ENCODE results near the gene ABR.
"Not testable (repeated sequence)": the region's sequence is repeated elsewhere in the genome, so short reads cannot be mapped to it uniquely, and the experiment has no call there.

The ABR gene

DNA sequence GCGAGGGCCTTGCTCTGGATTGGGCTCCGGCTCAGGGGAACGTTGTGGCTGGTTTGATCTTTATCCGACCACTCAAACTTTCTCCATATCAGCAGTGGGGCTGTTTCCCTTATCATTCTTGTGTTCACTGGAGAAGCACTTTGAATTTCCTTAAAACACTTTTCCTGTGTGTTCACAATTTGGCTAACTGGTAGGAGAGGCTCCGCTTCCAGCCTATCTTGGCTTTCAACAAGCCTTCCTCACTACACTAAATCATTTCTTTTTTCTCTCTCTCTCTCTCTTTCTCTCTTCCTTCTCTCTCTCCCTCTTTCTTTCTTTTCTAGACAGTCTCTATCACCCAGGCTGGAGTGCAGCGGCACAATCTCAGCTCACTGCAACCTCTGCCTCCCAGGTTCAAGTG is 43.0 kb downstream of the ABR start:
- Histone ChIP-seq H3K9me3 (ENCODE audit: low read length) (no peaks in the 10 kb centered on the region), H3K27ac (ENCODE audit: low read depth, low read length) (no peak overlapping the region), H3K9ac (ENCODE audit: low read length) (no peak overlapping the region), H3K4me3 (ENCODE audit: low read depth in 1 of 2, low read length in 2 of 2) (no peak overlapping the region), H3K4me1 (ENCODE audit: insufficient read depth, low read length) (no peaks in the 10 kb centered on the region), H3K36me3 (ENCODE audit: insufficient read depth, low read length) (no peaks in the 10 kb centered on the region), H3K27me3 (ENCODE audit: control insufficient read depth in 1 of 2, insufficient read depth in 2 of 2, low read length in 2 of 2) (no peaks in the 10 kb centered on the region)

DNA sequence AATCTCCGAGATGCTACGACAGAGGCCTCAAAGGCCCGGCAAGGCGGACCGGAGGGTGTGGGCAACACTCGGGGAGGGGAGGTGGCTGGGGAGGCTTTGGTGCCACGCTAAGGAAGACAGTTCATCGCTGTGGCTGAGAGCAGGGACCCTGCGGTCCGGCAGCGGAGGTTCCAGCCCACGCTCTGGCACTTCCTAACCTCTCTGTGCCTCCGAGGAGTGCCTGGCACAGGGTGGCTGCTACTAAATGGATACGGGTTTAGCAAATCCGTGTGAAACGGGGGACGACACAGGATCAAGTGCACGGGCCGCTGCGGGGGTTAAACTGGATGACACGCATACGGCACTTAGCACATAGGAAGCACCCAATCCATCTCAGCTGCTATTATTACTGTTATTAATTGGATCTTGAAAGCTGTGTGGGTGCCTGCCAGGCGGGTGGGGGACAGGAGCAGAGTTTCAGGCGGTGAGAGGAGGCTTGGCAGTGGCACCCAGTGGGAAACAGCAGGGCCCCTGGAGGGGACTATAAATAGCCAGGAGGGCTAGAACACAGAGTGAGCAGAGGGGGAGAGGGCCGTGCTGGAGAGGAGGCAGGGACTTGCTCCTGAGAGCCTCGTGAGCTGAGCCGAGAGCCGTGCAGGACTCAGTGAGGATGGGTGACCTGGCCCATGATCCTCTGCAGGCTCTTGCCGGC is 45.0 kb downstream of the ABR start:
- Histone ChIP-seq H3K36me3 (ENCODE audit: insufficient read depth, low read length) (no peaks in the 10 kb centered on the region), H3K27me3 (ENCODE audit: control insufficient read depth in 1 of 2, insufficient read depth in 2 of 2, low read length in 2 of 2) (no peaks in the 10 kb centered on the region), H3K4me1 (ENCODE audit: insufficient read depth, low read length) (no peaks in the 10 kb centered on the region), H3K4me3 (ENCODE audit: low read depth in 1 of 2, low read length in 2 of 2) (no peak overlapping the region), H3K9me3 (ENCODE audit: low read length) (no peaks in the 10 kb centered on the region), H3K9ac (ENCODE audit: low read length) (no peak overlapping the region), H3K27ac (ENCODE audit: low read depth, low read length) (no peak overlapping the region)

DNA sequence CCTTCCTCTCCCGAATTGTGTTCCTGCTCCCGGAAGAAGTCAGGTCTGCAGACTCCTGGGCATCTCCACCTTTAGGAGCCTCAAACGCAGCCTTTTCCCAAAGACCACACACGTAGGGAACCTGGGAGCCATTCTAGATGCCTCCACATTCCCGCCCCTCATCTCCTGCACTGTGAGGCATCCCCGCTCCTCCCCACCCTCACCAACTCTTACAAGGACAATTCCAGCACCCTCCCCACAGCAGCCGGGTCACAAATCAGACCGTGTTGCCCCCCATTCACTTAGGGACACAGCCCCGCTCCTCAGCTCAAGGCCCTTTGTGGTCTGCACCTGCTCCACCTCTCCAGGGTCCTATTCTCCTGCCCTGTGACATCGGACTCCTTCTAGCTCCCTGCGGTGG is 49.6 kb downstream of the ABR start:
- Histone ChIP-seq H3K4me3 (ENCODE audit: low read depth in 1 of 2, low read length in 2 of 2) (no peak overlapping the region), H3K36me3 (ENCODE audit: insufficient read depth, low read length) (no peaks in the 10 kb centered on the region), H3K4me1 (ENCODE audit: insufficient read depth, low read length) (no peaks in the 10 kb centered on the region), H3K27ac (ENCODE audit: low read depth, low read length) (no peak overlapping the region), H3K9me3 (ENCODE audit: low read length) (no peaks in the 10 kb centered on the region), H3K27me3 (ENCODE audit: control insufficient read depth in 1 of 2, insufficient read depth in 2 of 2, low read length in 2 of 2) (no peaks in the 10 kb centered on the region), H3K9ac (ENCODE audit: low read length) (no peak overlapping the region)

DNA sequence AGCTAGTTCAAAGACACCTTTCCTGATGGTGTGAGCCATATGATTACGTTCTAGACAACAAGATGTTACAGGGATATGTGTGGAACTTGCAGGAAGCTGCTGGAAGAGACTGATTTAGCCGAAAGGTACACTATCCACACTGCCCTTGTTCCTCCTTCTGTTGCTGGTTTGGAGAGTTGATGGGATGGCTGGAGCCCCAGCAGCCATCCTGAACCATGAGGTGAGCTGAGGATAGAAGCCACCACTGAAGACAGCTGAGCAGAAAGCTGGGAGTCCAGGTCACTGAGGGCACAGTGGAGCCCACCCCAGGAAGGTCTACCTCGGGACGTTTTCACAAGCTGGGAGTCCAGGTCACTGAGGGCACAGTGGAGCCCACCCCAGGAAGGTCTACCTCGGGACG is 51.3 kb downstream of the ABR start:
- H3K36me3 ChIP-seq (ENCODE audit: insufficient read depth, low read length); H3K4me1 ChIP-seq (ENCODE audit: insufficient read depth, low read length); H3K9ac ChIP-seq (ENCODE audit: low read length); H3K27me3 ChIP-seq (ENCODE audit: control insufficient read depth in 1 of 2, insufficient read depth in 2 of 2, low read length in 2 of 2); H3K27ac ChIP-seq (ENCODE audit: low read depth, low read length); H3K9me3 ChIP-seq (ENCODE audit: low read length); H3K4me3 ChIP-seq (ENCODE audit: low read depth in 1 of 2, low read length in 2 of 2): not testable (repeated sequence)

DNA sequence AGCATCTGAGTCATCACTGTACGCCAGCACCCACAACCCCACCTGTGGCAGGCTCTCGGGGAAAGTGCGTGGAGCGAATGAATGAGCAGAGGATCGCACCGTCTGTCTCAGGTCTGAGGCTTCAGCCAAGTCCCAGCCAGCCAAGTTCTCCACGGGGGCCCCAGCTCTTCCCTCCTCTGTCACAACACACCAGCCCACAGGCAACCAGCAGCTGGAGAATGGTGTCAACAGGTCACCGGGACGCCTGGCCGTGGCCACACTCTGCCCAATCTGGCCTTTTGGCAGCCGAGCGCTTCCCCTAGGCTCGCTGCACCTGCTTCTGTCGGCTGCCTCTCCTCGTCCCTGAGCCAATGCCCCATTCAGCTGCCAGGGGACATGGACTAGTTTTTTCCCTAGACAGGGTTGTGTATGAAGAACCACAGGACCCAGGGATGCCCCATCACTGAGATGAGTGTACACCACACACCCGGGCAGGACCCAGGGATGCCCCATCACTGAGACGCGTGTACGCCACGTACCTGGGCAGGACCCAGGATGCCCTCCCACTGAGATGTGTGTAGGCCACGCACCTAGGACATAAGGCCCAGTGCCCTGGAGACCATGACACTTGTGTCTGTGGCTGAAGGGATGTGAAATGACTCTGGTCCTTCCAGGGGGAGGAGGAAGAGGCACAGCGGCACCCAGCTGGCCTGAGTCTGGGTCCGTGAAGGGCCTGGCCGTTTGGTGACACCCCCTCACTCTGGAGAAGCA is 52.8 kb downstream of the ABR start:
- H3K9me3 ChIP-seq (ENCODE audit: low read length): no peaks in the 10 kb centered on the region
- H3K9ac ChIP-seq (ENCODE audit: low read length): no peak overlapping the region
- no peaks in the 10 kb centered on the region for H3K36me3 ChIP-seq (ENCODE audit: insufficient read depth, low read length)
- no peak overlapping the region for H3K27ac ChIP-seq (ENCODE audit: low read depth, low read length)
- peaks cover 15% of the 10 kb centered on the region for H3K4me1 ChIP-seq (ENCODE audit: insufficient read depth, low read length)
- no peak overlapping the region for H3K4me3 ChIP-seq (ENCODE audit: low read depth in 1 of 2, low read length in 2 of 2)
- no peaks in the 10 kb centered on the region for H3K27me3 ChIP-seq (ENCODE audit: control insufficient read depth in 1 of 2, insufficient read depth in 2 of 2, low read length in 2 of 2)

DNA sequence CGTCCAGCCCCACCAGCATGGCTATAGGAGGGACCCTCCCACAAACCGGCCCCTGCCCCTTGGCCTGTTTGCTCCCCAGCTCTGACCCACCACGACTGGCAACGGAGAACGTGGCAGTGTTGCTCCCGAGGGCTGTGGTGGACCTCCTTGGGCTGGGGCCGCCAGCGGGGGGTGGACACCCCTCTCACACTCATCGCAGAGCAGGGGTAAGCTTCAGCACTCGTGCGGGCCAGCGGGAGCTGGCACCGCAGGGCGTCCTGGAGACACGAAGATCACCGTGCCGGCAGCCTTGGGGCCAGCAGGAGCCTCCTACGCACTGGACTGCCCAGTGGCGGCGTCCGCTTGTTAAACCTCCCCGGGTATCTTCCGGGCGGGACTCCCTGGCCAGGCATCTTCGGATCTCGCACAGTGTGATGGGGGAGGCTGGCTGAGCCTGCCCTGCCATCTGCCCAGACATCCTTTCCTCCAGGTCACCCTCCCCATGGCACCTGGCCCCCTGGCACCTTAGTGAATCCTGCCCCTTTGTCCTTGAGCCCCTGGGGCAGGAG is 53.5 kb downstream of the ABR start:
- H3K9ac ChIP-seq (ENCODE audit: low read length): no peak overlapping the region
- H3K36me3 ChIP-seq (ENCODE audit: insufficient read depth, low read length): no peaks in the 10 kb centered on the region
- no peaks in the 10 kb centered on the region for H3K9me3 ChIP-seq (ENCODE audit: low read length)
- no peak overlapping the region for H3K27ac ChIP-seq (ENCODE audit: low read depth, low read length)
- H3K4me3 ChIP-seq (ENCODE audit: low read depth in 1 of 2, low read length in 2 of 2): no peak overlapping the region
- H3K27me3 ChIP-seq (ENCODE audit: control insufficient read depth in 1 of 2, insufficient read depth in 2 of 2, low read length in 2 of 2): no peaks in the 10 kb centered on the region
- H3K4me1 ChIP-seq (ENCODE audit: insufficient read depth, low read length): peaks cover 15% of the 10 kb centered on the region

DNA sequence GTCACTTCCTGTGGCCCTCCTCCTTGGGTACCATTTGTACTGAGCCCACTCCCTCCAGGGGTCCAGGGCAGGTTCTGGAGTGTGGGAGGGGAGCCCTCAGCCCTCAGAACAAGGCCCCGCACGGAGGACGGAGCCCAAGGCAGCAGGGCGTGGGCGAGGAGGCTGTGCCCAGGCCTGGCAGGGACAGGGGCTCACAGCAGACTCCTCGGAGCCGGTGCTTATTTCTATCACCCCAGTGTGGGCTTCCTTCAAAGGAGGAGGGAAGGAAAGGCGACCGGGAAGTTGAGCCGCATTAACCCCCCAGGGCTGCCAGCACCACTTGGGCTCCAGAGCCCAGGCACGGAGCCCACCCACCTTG is 54.0 kb downstream of the ABR start:
- no peak overlapping the region for H3K27ac ChIP-seq (ENCODE audit: low read depth, low read length)
- no peaks in the 10 kb centered on the region for H3K9me3 ChIP-seq (ENCODE audit: low read length)
- no peak overlapping the region for H3K9ac ChIP-seq (ENCODE audit: low read length)
- no peaks in the 10 kb centered on the region for H3K27me3 ChIP-seq (ENCODE audit: control insufficient read depth in 1 of 2, insufficient read depth in 2 of 2, low read length in 2 of 2)
- no peaks in the 10 kb centered on the region for H3K36me3 ChIP-seq (ENCODE audit: insufficient read depth, low read length)
- no peak overlapping the region for H3K4me3 ChIP-seq (ENCODE audit: low read depth in 1 of 2, low read length in 2 of 2)
- H3K4me1 ChIP-seq (ENCODE audit: insufficient read depth, low read length): peaks cover 15% of the 10 kb centered on the region

DNA sequence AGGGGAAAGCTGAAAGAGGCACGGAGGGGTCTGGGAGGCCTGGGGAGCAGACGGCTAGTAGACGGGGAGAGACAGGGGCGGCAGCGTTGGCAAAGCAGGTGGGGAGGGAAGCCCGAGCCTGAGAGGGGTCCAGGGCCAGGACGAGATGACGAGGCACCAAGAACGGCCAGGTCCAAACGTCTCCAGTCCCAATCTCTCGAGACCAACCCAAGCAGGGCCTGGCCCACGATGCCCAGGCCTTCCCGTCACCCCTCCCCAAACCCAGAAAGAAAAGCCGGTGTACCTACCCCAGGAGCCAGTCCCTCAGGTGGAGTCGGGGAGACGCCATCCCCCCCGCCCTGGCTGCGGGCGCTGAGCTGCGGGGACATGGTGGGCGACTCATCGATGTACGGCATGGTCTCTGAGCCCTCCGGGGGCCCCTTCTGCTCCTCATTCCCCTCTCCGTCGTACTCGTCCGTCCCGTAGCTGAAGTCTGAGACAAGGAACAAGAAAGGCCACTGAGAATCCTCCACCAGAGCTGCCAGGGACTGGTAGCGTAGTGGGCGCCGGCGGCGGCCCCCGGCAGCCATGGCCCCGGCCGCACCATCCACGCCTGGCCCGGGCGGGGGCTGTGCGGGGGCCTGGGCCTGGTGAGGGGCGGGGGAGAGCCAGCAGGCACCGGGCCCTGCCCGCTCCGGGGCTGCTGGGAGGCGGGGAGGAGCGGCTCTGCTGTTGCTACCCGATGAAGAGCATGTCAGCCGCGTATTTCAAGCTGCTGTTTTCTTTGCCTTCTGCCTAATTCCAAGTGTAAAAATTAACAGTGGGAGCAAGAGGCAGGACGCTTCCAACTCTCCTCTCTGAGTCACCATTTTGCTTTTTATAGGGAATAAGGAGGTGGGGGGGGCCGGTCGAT is 54.6 kb downstream of the ABR start:
- Histone ChIP-seq H3K9ac (ENCODE audit: low read length) (no peak overlapping the region), H3K27me3 (ENCODE audit: control insufficient read depth in 1 of 2, insufficient read depth in 2 of 2, low read length in 2 of 2) (no peaks in the 10 kb centered on the region), H3K27ac (ENCODE audit: low read depth, low read length) (no peak overlapping the region), H3K9me3 (ENCODE audit: low read length) (no peaks in the 10 kb centered on the region), H3K36me3 (ENCODE audit: insufficient read depth, low read length) (no peaks in the 10 kb centered on the region), H3K4me1 (ENCODE audit: insufficient read depth, low read length) (peaks cover 15% of the 10 kb centered on the region), H3K4me3 (ENCODE audit: low read depth in 1 of 2, low read length in 2 of 2) (no peak overlapping the region)

DNA sequence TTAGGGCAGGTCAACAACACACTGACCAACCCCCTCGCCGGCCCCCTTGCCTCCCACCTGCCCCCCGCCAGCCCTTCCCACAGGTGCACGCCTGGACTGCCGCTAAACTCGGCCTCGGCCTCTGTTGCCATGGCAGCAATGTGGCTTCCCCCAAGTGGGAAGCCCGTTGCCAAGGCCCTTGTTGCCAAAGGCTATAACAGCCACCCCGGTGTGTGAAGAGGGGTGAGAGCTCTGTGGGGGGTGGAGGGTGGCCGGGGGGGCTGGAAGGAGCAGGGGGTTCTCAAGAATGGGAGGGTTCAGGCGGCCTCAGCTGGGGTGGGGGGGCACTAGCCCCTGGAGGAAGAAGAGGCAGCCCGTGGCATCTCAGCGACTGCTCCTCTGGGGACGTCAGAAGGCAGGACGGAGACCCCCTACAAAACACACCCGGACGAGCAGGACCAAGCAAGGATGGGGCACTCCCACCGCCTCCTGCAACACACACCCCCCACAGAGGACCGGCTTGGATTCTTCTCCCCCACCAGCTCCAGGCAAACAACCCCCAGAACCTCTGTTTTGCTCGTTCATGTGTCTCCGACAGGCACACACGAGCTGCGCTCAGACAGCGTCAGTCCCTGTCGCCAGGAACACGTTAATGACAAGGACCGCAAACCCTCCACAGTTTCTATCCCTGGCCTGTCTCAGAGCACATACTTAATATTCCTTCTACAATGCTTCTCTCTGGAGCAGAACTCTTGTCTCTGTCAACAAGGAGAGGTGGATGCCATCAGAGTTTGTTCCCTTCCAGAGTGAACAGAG is 55.7 kb downstream of the ABR start:
- H3K27me3 ChIP-seq (ENCODE audit: control insufficient read depth in 1 of 2, insufficient read depth in 2 of 2, low read length in 2 of 2): no peaks in the 10 kb centered on the region
- no peak overlapping the region for H3K4me3 ChIP-seq (ENCODE audit: low read depth in 1 of 2, low read length in 2 of 2)
- H3K4me1 ChIP-seq (ENCODE audit: insufficient read depth, low read length): peaks cover 15% of the 10 kb centered on the region
- H3K36me3 ChIP-seq (ENCODE audit: insufficient read depth, low read length): no peaks in the 10 kb centered on the region
- no peaks in the 10 kb centered on the region for H3K9me3 ChIP-seq (ENCODE audit: low read length)
- no peak overlapping the region for H3K27ac ChIP-seq (ENCODE audit: low read depth, low read length)
- H3K9ac ChIP-seq (ENCODE audit: low read length): no peak overlapping the region

DNA sequence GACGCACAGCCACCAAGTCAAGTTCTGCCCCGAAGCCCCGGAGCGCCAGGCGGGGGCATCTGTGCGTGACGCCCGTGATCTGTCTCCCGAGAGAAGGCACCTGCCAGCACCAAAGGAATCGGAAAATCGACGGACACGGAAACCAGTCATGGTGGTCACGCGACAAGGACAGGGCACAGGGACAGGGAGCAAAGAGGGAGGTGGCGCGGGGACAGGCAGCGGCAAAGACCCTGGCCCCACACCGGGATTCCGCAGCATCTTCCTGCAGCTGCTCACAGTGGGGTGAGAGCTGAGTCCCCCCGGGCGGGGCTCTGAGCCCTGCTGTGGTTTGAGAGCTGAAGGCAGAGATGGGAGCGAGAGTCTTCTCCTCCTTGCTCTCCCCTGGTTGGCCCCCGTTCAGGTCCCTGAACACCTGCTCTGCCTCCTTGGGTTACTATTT is 56.4 kb downstream of the ABR start:
- no peaks in the 10 kb centered on the region for H3K27me3 ChIP-seq (ENCODE audit: control insufficient read depth in 1 of 2, insufficient read depth in 2 of 2, low read length in 2 of 2)
- H3K4me3 ChIP-seq (ENCODE audit: low read depth in 1 of 2, low read length in 2 of 2): no peak overlapping the region
- H3K36me3 ChIP-seq (ENCODE audit: insufficient read depth, low read length): no peaks in the 10 kb centered on the region
- H3K9ac ChIP-seq (ENCODE audit: low read length): no peak overlapping the region
- H3K4me1 ChIP-seq (ENCODE audit: insufficient read depth, low read length): peaks cover 15% of the 10 kb centered on the region
- H3K27ac ChIP-seq (ENCODE audit: low read depth, low read length): no peak overlapping the region
- H3K9me3 ChIP-seq (ENCODE audit: low read length): no peaks in the 10 kb centered on the region

All from muscle layer of colon (tissue), 2 donors.